Adrenal gland (tissue), 12 donors: Measurements from ENCODE around the gene PRLR. TPM values are rescaled to one million over a fixed set of nuclear protein-coding genes. Genes with fewer than 3 reads are reported as not detected.

Experiments
- DNase-seq, 7 donors: peaks; one replicate each; pipeline ENCODE4 v3.0.0-alpha.2; 2019 to 2020
- H3K27ac ChIP-seq, 5 donors: fragments of 200-600 bp; sonication (generic) in 4 of 5; 1 replicate in 3 of 5; 2 replicates in 2 of 5; pipeline versions ENCODE4 v1.5.1 to v1.8.0; 2016 to 2020; ENCODE audit warnings: mild to moderate bottlenecking in 1 of 5
- H3K27me3 ChIP-seq: fragments of 200-600 bp; 2 replicates; pipeline ENCODE4 v1.8.0; 2021
- H3K36me3 ChIP-seq, 2 donors: fragments of 200-600 bp; replicated peaks in 1 of 2; 1 replicate in 1 of 2; 2 replicates in 1 of 2; pipeline versions ENCODE4 v1.5.1 to v1.8.0; 2018 to 2022
- H3K4me1 ChIP-seq, 2 donors: fragments of 200-600 bp; replicated peaks in 1 of 2; 1 replicate in 1 of 2; 2 replicates in 1 of 2; pipeline versions ENCODE4 v1.5.1 to v1.8.0; 2018 to 2021
- H3K4me3 ChIP-seq, 4 donors: fragments of 200-600 bp; sonication (generic) in 3 of 4; one replicate each; pipeline ENCODE4 v1.5.1; 2016 to 2018
- H3K9me3 ChIP-seq, 3 donors: fragments of 200-600 bp; sonication (generic) in 1 of 3; replicated peaks in 1 of 3; 1 replicate in 2 of 3; 2 replicates in 1 of 3; pipeline versions ENCODE4 v1.5.1 to v1.8.0; 2016 to 2021
- CTCF ChIP-seq, 6 experiments: fragments of 450-650 bp in 4 of 6; fragments of 200-600 bp in 2 of 6; sonication (generic) in 1 of 6; IDR thresholded peaks; 1 replicate in 5 of 6; 2 replicates in 1 of 6; pipeline versions ENCODE4 v1.5.1 to v1.8.0; 2016 to 2021; ENCODE audit warnings: antibody characterized with exemption in 6 of 6, mild to moderate bottlenecking in 2 of 6, moderate library complexity in 1 of 6
- POLR2A ChIP-seq, 2 donors: fragments of 450-650 bp; IDR thresholded peaks; one replicate each; pipeline ENCODE4 v1.6.1; 2017; ENCODE audit warnings: antibody characterized with exemption in 2 of 2, mild to moderate bottlenecking in 2 of 2, moderate library complexity in 1 of 2
- WGBS, 4 donors: extraction: QIAGEN DNeasy Blood & Tissue Kit in 2 of 4; methylation state at CpG; one replicate each; pipeline versions ENCODE4 v1.1.5 to v1.1.7; 2013 to 2017; 5-methylcytosine and 5-hydroxymethylcytosine counted together
- intact Hi-C, 2 donors: fragments of 100-400 bp; cut with DNase I; formaldehyde crosslinking; loops; one replicate each; pipeline versions ENCODE4 v1.14.1 to v1.15.0; 2022 to 2023
- polyA plus RNA-seq, 3 donors: library from polyadenylated mRNA; stranded (reverse); fragments of 200-250 nt in 2 of 3; fragments of 350-450 nt in 1 of 3; fragmentation: Illumina TruSeq in 1 of 3; extraction: RNeasy Lipid Tissue Mini Kit (QIAGEN cat#74804) in 1 of 3; gene quantifications; one replicate each; pipeline ENCODE4 v1.2.3, GENCODE V29; 2013 to 2014
- total RNA-seq, 9 donors: library from RNA; depleted of rRNA in 4 of 9; stranded (reverse); fragments of >200 nt in 4 of 9; fragments of 120-200 nt in 1 of 9; fragmentation: NEBNext Ultra II Directional in 1 of 9; extraction: Animal tissue kit (Norgen Biotek cat#: 25700) in 1 of 9; gene quantifications; one replicate each; pipeline versions ENCODE4 v1.1.0 to v1.2.4, GENCODE V29; 2013 to 2023
- donor health status: healthy with polysubstance abuse.
- donor health status: Bipolar disorder and iron deficiency.
- donor health status: DM: yes; HTN: yes; CAD: no.
- donor health status: DM: no; HTN: no; CAD: no.
- donor health status: DM: no; HTN: no; CAD: no.
- donor health status: DM: yes; HTN: yes; CAD: no.

PRLR gene
- total and polyA plus RNA-seq, 12 donors = 2.1 to 149 (median 74.1) TPM

GRCh38 chr5:35239911-35240610, 9.8 kb upstream of the PRLR start:
- Histone ChIP-seq H3K27ac (no peak overlapping the region), H3K27me3 (no peaks in the 10 kb centered on the region), H3K4me3 (no peak overlapping the region), H3K36me3 (no peaks in the 10 kb centered on the region), H3K4me1 (peaks cover 5 to 8% of the 10 kb centered on the region in 2 donors), H3K9me3 (no peaks in the 10 kb centered on the region)
- no peak for TF ChIP-seq CTCF (IDR thresholded peaks at IDR 0.05)
- no peak for TF ChIP-seq POLR2A (IDR thresholded peaks at IDR 0.05)
- no peak for DNase-seq
- intact Hi-C loops = no loop called here
- WGBS, 4 donors = 93 to 100% (median 98%) methylated on average over 2 of the region's 2 CpGs

GRCh38 chr5:35239476-35239875, 9.2 kb upstream of the PRLR start:
- no peak for DNase-seq
- Histone ChIP-seq H3K27ac (no peak overlapping the region), H3K27me3 (no peaks in the 10 kb centered on the region), H3K36me3 (no peaks in the 10 kb centered on the region), H3K4me1 (peaks cover 11 to 13% of the 10 kb centered on the region in 2 donors), H3K9me3 (no peaks in the 10 kb centered on the region), H3K4me3 (no peak overlapping the region)
- TF ChIP-seq CTCF (IDR thresholded peaks at IDR 0.05) (no peak), POLR2A (IDR thresholded peaks at IDR 0.05) (no peak)
- 94 to 98% (median 98%) methylated on average over 7 of the region's 7 CpGs for WGBS, 4 donors
- intact Hi-C loops = no loop called here

GRCh38 chr5:35237580-35238376, 7.5 kb upstream of the PRLR start:
- intact Hi-C loops = no loop called here
- TF ChIP-seq POLR2A (IDR thresholded peaks at IDR 0.05) (no peak), CTCF (IDR thresholded peaks at IDR 0.05) (no peak)

GRCh38 chr5:35236770-35237169, 6.5 kb upstream of the PRLR start:
- DNase-seq = no peak
- Histone ChIP-seq H3K27me3 (no peaks in the 10 kb centered on the region), H3K4me3 (no peak overlapping the region), H3K27ac (no peak overlapping the region), H3K9me3 (no peaks in the 10 kb centered on the region), H3K36me3 (no peaks in the 10 kb centered on the region), H3K4me1 (peaks cover 9 to 11% of the 10 kb centered on the region in 2 donors)
- intact Hi-C loops = no loop called here
- TF ChIP-seq POLR2A (IDR thresholded peaks at IDR 0.05) = no peak
- TF ChIP-seq CTCF (IDR thresholded peaks at IDR 0.05) = no peak

More at GRCh38 chr5:35237580-35238376, 7.5 kb upstream of the PRLR start:
- no peak for DNase-seq
- Histone ChIP-seq H3K36me3 (no peaks in the 10 kb centered on the region), H3K4me3 (no peak overlapping the region), H3K27ac (no peak overlapping the region), H3K4me1 (peaks cover 11 to 13% of the 10 kb centered on the region in 2 donors), H3K9me3 (no peaks in the 10 kb centered on the region), H3K27me3 (no peaks in the 10 kb centered on the region)
- WGBS, 4 donors = 60 to 69% (median 63%) methylated on average over 2 of the region's 2 CpGs
